GM19239 (cell line): Measurements from ENCODE around the gene PACRG.

Source experiments
- DNase-seq: peaks from one replicate; pipeline ENCODE4 v3.0.0; 2011; ENCODE audit warnings: low spot score; ENCODE audit not compliant: insufficient read length
- FAIRE-seq: peaks from 2 replicates; lab custom pipeline; 2011; peaks lifted over from hg19 to GRCh38; lab: Jason Lieb, UNC

The PACRG gene

DNA sequence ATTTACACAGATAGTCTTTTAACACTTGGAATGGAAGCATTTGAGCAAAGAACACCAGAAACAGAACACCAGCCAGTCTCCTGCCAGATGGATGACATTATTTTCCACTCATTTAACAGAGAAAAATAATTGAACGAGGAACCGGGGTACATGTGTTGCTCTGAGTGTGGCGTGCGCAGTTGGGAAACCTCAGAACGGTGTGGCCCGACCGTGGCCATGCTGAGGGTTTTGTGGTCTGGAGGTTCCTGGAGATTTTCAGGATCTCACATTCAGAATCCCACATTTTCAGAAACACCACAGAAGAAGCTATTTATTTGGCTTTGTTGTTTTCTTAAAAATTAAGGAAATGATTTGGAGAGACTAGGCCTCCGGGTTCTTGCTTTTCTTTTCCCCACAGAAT is 559.9 kb downstream of the PACRG start:
- DNase-seq (no peak), FAIRE-seq (no peak)

DNA sequence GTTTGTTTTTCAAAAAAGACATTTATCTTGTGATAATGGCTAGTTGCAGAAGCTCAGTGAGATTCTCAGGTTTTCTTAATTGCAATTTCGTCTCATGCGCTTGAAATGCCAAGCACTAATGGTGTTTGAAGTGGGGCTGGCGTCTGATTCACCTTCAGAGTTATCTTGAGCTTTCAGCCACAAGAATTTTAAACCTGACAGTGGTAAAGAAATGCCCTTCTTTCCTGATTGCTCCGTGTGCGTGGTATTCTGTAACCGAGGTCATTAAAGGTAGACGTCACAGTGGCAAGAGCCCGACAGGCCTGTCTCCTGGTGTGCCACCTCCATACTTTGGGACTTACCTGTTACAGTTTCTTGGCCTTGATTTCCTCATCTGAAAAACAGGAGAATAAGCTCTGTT is 560.3 kb downstream of the PACRG start:
- FAIRE-seq: no peak
- DNase-seq: no peak

DNA sequence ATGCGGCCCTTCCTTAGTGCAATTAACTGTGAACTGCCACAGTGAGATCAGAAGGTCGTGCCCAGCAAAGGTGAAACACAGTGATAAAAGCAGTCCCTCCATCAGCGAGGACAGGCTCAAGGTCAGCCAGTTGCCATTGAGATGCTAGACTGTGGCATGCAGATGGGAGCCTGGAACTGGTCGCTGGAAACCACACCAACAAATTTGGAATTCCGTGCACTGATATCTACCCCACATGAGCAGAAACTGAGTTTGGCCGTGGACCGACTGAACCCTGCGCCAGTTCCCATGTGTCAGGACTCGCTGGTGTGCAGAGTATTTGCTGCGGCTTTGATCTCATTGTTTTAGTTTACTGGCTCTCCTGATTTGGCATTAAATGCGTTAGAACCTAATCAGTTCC is 561.1 kb downstream of the PACRG start:
- no peak for FAIRE-seq

DNA sequence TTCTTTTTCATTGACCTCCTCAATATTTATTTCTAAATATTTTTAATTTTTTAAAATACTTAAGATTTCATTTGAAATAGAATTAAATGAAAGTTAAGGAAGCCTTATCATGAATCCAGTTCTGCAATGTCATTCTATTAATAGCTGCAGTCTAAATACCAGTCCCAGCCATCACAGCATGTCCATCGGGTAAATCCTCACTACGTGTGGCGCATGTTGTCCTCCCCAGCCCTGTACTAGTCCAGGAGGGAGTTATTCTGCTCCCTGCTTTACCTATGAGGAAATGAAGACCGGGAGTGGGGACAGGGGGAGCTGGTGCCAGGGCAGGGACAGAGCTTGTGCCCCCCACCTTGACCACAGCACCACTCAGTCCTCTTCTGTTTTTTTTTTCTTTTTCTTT is 561.7 kb downstream of the PACRG start:
- FAIRE-seq (no peak), DNase-seq (no peak)

More for the DNA sequence above, 561.1 kb downstream of the PACRG start:
- no peak for DNase-seq

DNA sequence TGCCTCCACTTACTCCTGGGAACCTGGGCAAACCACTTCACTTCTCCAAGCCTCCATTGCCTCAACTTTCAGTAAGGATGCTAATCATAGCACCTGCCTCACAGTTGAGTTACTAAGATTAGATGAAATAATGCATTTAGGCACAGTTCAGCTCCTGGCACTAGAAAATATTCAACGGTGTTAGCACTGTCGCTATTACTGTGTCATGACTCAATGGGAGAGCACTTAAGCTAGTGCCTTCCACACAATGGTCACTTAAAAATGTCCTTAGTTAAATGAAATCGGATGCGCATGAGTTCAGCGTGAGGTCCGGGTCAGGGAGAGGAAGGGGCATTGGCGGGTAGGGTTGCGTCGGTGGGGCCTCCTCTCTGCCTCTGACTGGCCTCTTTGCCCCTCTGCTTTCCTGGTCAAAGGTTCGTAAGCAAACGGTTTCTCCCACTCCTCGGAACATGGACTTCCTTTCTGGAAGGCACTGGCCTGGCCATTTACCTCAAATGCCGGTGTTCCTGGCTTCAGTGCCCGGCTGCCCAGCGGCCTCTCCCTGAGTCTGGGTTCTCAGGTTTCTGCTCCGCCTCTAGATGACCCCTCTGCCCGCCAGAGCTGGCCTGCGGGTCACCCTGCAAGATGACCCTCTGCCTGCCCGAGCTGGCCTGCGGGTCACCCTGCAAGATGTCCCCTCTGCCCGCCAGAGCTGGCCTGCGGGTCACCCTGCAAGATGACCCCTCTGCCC is 562.9 kb downstream of the PACRG start:
- FAIRE-seq: no peak
- no peak for DNase-seq

DNA sequence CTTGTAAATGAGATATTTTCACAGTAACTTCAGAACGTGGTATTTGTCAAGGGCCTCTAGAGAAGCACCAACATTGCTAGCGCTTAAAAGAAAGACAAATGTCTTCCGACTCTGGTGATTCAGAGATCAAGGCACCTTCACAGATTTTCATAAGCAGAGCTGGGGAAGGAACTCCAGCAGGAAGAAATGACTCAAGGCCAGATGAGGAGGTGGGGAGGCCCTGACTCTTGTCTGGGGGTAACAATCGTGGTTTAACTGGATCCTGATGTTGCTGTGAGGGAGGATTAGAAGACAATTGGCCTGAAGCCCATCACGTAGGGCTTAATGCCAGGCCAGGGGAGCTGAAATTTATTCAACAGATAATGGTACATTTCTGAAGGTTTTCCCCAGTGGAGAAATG is 563.8 kb downstream of the PACRG start:
- FAIRE-seq (no peak), DNase-seq (no peak)

DNA sequence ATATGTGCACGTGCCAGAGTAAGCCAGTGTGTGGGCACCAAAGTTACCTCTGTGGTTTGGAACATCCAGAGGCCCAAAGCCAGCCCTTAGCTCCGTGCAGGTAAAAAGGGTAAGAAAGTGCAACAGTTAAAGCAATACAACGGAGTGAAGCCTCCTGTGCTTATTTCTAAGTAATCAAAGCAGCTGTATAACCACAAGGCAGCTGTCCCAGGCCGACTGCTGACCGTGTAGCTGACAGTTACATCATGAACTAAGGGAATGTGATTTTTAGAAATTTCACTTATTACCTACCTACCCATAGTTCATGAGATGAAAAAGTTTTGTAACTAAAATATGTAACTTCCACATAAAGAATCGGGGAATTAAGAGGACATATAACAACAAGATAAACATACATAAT is 565.5 kb downstream of the PACRG start:
- DNase-seq: no peak
- no peak for FAIRE-seq

DNA sequence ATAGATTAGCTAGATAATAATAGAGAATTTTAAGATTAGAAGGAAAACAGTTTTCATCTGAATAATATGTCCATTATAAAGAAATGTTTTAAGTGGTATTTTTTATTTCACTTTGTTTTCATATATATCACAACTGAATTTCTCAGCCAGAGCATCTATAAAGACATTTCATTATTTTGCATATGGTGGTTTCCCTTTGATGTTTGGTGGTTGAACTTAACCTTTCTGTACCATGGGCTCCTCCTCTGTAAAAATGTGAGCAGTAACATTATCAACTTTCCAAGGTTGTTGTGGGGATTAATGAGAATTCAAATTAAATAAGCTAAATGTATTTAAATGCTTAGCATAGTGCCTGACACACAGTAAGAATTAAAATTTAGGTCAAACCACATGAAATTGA is 567.0 kb downstream of the PACRG start:
- FAIRE-seq (no peak), DNase-seq (no peak)

DNA sequence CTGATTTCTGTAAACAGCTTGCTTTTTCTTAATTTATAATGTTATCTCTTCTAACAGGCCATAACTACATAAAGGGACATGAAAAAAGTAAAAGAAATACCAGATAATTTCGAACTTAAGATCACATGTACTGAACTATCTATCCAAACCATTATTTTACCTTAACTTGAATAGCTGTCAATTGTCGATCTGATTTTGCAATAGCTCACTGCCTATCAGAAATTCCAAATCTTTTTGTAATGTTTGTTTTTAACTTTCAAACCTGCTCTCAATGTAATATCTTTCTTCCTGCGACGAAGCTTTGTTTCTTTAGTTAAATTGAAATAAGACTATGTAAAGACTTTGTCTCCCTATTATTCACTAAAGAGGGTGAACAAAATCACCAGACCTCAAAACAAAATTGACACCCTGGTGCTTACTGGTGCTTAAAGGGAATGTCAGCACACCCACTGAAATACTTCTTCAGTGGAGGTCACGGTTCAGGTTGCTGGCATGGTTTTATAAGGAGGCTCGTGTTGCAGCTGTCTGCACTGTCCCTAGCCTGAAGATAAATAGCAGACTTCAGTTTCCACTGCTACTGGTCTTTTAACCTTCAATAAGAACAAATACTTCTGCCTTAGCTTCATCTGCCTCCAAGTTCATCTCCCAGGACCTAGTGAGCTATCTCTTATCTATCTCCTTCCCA is 569.2 kb downstream of the PACRG start:
- DNase-seq (no peak), FAIRE-seq (no peak)

DNA sequence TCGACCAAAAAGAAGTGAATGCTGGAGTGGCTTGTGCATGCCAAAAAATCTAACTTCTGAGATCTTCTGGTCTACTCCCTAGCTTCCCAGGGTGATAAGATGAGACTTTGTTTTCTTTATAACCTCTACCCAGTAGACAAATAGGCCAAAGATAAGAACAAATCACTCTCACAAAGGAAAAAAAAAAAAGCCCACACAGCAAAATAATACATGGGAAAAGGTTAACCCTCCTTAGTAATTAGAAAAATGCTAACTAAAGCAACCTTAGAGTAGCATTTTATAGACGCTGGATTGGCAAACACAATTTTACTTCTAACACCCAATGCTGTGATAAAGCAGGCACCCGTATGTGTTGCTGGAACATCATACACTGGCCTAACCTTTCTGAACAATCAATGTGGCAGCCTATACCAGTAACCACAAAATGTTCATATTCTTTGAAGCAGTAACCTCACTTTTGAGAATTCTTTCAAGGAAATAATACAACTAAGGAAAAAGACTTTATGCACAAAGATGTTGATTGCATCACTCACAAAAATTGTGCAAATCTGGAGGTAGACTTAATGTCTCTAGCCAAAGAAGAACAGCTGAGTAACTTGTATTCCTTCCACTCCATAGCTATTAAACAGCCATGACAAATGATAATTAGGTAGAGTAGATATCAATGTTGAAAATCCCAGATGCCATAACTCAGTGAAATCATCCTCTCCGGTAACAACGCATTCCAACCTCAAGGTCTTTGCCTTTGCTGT is 570.5 kb downstream of the PACRG start:
- no peak for FAIRE-seq
- no peak for DNase-seq

DNA sequence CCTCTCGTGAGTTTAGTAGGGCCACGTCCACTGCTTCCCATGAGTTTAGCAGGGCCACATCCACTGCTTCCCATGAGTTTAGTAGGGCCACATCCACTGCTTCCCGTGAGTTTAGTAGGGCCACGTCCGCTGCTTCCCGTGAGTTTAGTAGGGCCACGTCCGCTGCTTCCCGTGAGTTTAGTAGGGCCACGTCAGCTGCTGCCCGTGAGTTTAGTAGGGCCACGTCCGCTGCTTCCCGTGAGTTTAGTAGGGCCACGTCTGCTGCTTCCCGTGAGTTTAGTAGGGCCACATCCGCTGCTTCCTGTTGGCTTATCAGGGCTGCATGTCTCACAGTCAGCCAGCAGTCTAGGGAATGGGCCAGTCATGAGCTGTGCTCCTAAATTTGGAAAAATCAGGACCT is 573.1 kb downstream of the PACRG start:
- FAIRE-seq (no peak), DNase-seq (no peak)

DNA sequence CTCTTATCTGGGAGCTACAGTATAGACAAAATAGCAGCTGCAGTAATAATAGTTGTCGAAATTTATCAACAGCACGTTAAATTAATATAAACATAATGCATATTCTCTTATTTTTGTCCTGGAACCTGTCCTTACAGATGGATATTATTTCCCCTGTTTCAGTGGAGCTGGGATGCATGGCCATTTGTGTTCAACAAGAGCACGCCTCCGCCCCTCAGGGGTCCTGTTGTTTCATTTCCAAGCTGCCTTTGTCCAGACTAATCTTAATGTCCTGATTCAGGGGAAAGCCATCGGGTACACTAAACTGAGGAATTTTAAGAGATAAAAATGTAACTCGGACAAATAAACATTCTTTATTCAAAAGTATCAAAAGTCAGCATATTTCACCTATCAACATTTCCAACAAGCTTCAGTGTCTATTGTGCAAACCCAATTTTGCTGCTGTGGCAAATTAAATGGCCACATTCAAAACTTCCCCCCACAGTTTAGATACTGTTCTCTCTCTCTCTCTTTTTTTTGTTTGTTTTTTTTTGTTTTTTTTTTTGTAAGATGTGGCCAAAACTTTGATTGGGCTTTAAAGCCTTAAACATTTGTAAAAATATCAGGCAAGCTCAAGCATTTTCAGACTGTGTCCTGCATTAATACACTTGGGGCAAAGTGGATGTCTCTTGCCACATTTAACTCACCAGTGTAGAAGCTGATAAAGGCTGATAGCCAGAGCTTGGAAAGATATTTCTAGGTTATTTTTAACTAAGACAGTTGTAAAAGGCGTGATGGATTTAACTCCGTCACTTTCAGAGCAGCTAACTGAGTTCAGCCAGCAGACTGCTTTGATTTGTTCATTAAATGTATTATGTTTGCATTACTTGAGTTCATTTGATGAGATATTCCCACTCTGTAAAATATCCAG is 574.2 kb downstream of the PACRG start:
- FAIRE-seq (no peak), DNase-seq (no peak)

DNA sequence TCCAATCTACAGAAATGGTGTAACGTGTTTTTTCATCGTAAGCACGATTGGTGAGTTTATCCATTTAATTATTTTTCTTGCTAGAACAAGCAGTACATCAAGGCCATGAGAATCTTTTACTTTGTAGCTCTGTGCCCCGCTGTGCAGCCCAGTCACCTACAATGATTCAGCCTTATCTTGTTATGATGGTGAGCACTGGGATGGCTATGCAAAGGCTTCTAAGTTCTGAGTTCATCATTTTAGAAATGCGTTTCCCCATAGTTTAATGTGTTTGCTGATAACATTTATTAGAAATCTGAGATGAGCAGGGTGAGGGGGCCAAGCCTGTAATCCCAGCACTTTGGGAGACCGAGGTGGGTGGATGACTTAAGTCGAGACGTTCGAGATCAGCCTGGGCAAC is 575.0 kb downstream of the PACRG start:
- FAIRE-seq (no peak), DNase-seq (no peak)

DNA sequence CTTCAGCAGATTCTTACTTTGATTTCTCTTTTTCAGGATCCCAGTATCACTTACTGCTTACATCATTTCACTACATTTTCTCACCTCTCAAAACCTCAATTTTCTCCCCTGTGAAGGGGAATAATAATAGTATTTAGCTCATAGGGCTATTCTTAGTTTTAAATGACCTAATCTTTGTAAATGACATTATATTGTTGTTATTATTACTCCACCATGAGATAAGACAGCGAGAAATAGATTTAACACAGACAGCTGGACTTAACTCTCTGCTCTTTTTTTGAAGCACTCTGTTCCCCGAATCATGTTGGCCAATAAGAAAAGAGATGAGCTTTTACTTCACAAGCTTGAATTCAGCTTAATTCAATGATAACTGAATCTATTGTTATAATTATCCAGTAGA is 578.2 kb downstream of the PACRG start:
- FAIRE-seq: no peak
- DNase-seq: no peak

DNA sequence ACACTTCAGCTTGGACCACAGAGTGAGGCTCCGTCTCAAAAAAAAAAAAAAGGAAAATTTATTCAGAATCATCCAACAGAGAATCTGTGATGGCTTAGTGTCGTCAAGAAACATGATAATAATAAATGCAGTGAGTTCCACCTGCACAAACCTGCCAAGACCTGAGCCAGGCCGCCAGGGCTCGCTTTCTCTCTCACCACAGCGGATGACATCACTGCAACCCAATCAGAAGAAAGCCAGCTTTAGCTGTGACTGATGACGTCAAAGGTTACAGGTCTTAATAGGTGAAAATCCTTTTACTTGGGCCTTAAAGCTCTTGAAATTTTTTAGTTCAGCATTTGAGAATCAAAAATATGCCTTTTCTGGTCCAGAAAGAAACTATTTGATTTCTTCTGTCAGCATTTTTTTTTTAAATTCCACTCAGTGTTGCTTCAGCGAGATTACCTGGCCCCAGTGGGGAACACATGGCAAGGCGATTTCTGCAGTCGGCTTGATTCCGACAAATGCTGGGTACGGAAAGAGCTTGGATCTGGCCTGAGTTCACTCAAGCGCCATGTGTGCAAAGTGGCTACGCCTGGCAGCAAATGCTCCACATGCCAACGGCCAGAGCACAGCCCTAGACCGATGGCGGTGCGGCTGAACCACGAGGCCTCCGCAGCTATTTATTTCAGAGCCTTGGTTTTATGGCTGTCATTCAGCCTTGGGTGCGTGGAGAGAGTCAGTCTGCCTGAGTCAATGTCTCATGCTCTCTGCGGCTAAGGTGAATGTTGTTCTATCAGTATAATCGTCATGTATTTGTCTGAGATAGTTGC is 581.1 kb downstream of the PACRG start:
- FAIRE-seq (no peak), DNase-seq (no peak)

DNA sequence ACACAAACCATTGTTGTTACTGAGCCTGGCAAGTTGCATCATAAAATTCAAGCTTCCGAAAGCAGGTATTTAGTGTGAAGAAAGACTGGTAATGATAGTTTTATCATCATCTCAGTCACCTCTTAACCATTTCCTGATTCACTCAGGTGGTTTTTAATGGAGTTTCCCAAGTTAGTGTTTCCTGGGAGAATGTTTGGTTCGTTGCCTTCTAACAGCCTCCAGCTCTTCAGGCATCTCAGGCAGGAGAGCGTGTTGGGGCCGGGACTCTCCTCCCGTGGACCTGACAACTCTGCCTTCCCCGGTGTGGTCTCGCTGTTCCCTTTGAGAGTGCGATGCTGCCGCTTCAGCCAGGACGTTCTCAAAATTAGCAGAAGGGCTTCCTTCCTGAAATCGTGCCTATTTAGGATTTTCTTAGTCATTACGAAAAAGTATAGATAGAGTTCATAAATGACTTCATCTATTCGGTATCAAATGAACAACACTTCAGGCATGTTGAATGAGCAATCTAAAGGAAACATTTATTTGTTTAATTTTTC is 581.8 kb downstream of the PACRG start:
- DNase-seq (no peak), FAIRE-seq (no peak)

DNA sequence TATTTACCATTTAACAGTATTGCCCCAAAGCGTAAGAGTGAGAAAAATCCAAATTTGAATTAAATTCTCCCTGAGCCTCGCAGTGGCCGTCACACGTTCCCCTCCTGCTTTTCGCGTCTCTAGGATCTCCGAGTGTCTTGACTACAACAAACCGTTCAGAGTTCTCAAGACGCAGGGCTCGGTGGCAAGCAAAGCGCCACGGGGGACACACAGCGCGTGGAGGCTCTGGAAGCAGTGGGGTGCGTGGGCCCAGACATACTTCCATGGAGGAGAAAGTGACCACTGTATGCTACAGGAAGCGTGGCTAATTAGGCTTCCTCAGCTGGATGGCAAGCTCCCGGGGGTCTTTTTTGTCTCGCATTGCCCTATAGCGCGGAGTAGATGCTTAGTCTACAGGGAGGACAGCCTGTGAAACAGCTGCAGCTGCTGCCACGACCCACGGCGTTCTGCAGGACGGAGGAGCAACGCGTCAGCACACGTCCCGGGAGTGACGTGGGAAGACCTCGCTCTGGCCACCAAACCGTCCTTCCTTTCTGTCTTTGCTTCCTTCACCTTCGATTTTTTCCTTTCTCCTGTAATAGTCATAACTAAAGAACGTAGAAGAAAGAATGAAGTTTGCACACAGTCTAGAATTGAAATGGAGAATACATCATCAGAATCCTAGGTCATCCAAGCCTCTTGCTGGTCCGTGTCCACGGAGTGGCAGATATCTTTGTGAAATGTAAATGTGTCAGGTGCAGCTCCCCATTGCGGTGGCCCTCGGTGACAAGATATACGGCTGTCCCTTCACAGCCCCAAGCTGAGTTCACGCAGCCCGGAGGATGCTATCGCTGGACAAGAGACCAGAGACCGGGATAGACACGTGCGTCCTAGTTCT is 582.6 kb downstream of the PACRG start:
- DNase-seq (no peak), FAIRE-seq (no peak)

DNA sequence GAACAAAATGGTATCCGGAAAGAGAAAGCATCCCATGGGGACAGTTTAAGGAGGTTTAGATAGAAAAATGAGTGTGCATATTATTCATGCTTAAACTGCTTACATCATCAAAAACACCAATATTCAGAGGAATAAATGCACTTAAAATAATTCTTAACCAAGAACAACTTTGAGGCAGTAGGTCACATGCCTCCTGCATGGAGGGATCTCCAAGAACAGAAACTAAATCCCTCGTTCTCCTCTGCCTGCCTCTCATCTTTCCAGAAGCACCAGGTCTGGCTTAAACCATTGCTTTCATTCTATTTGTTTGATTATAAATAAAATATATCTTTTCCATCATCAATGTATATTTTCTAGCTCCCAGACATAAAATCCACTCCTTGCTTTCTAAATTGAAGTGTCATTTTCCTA is 583.2 kb downstream of the PACRG start:
- FAIRE-seq: no peak
- no peak for DNase-seq
